ENCODE results near the gene INPP4B. TPM values are rescaled to one million over a fixed set of nuclear protein-coding genes. Genes with fewer than 3 reads are reported as not detected.
"Not testable (repeated sequence)": the region's sequence is repeated elsewhere in the genome, so short reads cannot be mapped to it uniquely, and the experiment has no call there.

The INPP4B gene
- polyA plus RNA-seq, 5 donors = 5.5 to 15.7 (median 11.7) TPM

- no peak for DNase-seq
Observed at GRCh38 chr4:142686081-142686480, 160.0 kb downstream of the INPP4B start.

- DNase-seq = no peak
Observed at GRCh38 chr4:142683997-142684396, 162.1 kb downstream of the INPP4B start.

DNA sequence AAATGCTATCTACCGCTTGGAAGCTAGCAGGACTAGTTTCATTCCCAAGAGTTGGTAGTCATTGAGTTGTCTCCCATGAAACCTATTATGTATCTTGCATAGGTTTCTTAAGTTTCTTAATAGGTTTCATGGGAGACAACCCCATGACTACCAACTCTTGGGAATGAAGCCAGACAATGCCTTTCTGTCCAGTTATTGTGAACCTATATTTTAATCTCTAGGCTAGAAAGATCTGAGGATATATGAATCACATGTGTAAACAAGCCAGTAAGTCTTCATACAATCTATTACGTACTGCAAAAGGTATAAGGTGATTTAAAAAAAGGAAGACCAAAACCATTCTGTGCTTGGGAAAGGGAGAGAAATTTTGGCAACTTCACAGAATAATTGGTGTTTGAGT lies 162.6 kb downstream of the INPP4B start:
- no peak for DNase-seq

DNA sequence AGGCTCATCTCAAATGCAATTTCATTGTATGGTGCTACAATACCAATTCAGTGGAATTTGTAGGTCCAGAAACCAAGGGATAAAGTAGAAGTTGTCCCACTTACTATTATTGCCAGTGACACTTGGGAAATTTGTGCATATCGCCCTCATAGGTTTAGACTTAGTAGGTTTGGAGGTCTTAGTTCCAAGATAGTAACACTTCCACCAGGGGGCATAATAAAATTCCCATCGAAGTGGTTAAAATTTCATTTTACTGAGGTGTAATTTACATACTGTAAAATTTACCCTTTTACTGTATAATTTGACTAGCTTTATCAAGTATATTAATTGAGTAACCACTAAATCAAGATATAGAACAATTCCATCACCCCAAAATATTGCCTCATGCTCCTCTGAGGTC lies 174.6 kb downstream of the INPP4B start:
- no peak for DNase-seq

DNA sequence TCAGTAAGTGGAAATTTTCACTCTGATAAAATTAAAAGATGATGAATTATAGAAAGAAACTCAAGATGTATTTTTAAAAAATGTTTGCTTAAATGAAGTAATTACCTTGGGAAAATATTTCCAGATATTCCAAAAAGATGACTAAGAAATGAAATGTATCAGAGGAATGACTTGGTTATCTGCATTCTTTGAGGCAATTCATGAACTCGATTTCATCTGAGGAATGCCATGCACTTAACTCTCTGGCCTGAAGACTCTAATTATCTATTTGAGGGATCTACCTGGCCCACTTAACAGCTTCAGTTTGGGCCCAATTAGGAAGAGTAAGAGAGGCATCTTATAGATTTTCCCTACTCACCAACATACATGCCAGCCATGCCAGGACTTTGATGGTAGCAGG lies 182.3 kb downstream of the INPP4B start:
- no peak for DNase-seq

- no peak for DNase-seq
Observed at GRCh38 chr4:142660728-142661127, 185.4 kb downstream of the INPP4B start.

DNA sequence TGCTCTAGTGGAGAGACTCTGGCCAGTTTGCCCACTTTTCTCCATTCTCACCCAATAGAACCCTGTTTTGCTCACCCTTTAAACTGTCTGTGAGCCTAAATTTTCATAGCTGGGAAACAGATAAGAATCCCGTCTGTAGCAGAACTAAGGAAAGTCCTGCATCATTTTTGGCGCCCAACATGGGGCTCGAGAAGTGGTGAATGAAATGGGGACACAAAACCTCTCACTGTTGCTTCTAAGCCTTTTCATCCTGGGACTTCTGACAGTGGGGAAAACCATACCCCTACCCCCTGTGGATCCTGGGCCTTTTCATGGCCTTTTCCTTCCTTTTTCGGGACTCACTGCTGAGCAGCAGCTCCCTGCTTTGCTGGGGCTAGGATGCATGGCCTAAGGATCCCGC lies 189.9 kb downstream of the INPP4B start:
- DNase-seq = no peak

GRCh38 chr4:142648378-142648777 lies 197.7 kb downstream of the INPP4B start:
- DNase-seq = no peak

- DNase-seq = no peak
Observed at GRCh38 chr4:142645475-142646108, 200.5 kb downstream of the INPP4B start.

- DNase-seq = not testable (repeated sequence)
Observed at GRCh38 chr4:142644628-142645027, 201.5 kb downstream of the INPP4B start.

DNA sequence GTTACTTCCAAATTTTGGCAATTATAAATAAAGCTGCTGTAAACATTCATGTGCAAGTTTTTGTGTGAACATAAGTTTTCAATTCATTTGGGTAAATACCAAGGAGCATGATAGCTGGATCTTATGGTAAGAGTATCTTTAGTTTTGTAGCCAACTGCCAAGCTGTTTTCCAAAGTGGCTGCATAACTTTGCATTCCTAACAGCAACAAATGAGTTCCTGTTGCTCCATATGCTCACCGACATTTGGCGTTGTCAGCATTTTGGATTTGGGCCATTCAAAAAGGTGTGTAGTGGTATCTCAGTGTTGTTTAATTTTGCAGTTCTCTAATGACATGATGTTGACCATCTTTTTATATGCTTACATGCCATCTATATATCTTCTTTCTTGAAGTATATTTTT lies 208.5 kb downstream of the INPP4B start:
- no peak for DNase-seq

- no peak for DNase-seq
Observed at GRCh38 chr4:142631836-142632235, 214.3 kb downstream of the INPP4B start.

DNA sequence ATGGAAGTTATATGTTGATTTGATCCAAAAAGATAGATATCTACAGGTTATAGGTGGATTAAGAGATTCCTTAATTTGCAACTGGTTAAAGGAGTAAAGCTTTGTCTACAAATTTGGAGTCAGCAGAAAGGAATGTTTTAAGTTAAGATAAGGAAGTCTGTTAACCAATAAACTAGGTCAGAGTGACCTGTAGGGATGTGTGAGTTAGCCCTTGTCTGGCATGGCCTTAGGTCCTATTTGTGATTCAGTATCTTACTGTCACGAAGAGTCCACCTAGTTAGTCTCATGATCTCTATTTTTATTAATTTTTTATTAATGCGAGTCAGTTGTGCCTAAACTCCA lies 230.8 kb downstream of the INPP4B start:
- no peak for DNase-seq

- no peak for DNase-seq
Observed at GRCh38 chr4:142614621-142615323, 231.3 kb downstream of the INPP4B start.

- DNase-seq = no peak
Observed at GRCh38 chr4:142607976-142608375, 238.1 kb downstream of the INPP4B start.

DNA sequence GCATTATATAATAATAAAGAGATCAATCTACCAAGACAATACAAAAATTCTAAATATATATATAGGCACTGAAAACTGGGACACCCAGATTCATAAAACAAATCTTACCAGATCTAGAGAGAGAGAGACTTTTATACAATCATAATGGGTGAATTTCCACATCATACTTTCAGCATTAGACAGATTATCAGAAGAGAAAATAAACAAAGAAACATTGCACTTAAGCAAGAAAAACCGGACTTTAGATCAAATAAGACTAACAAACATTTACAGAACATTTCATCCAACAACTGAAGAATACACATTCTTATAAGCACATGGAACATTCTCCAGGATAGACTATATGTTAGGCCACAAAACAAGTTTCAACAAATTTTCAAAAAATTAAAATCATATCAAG lies 245.1 kb downstream of the INPP4B start:
- DNase-seq = no peak

GRCh38 chr4:142598132-142598531 lies 248.0 kb downstream of the INPP4B start:
- no peak for DNase-seq

- no peak for DNase-seq
Observed at GRCh38 chr4:142596595-142596994, 249.5 kb downstream of the INPP4B start.

GRCh38 chr4:142596121-142596520 lies 250.0 kb downstream of the INPP4B start:
- DNase-seq = no peak

- no peak for DNase-seq
Observed at GRCh38 chr4:142595222-142595871, 250.8 kb downstream of the INPP4B start.

DNA sequence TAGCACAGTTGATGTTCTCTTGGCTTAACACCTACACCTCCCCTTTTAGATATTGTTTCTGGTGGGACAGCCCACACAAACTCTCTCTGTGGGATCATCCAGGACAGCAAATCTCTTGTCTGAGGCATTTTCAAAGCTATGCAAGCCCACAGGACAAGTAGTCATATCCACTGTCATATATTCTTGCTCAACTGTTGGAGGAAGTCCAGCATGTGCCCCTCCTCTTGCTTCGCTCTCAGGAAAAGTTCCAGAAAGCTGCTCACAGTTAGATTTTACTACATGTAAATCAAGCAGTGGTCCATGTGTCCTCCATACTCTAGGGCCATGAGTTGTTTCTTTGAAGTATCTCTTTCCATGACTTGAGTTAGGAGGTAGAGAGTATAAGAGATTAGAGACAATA lies 260.7 kb downstream of the INPP4B start:
- DNase-seq = no peak

DNA sequence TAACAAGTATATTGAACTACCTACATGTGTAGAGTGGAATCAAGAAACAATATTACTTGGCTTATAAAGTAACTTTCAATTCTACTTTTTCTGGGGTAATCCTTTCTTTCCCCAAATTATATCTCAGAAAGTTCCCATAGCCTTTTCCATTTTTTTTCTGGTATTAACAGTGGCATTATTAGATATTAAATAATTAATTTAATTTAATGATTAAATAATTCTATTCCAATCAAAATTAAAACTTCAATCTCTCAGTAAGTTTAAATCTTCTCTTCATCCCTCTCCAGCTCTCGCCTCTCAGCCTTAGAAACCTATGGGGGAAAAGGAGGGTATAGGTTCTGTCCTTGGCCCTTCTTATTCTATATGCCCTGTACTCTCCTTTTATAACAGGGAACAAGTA lies 262.4 kb downstream of the INPP4B start:
- DNase-seq = no peak

GRCh38 chr4:142582340-142582739 lies 263.8 kb downstream of the INPP4B start:
- no peak for DNase-seq

Measured in right lung (tissue), 5 donors.